HepG2 (cell line): ENCODE results near the gene SELENOV. TPM values are rescaled to one million over a fixed set of nuclear protein-coding genes. Genes with fewer than 3 reads are reported as not detected.

Experiments used
- AHR ChIP-seq: IDR thresholded peaks from 2 replicates; pipeline ENCODE4 v1.6.1; 2018; ENCODE audit warnings: missing genetic modification reagents, missing compliant biosample characterization
- CENPT ChIP-seq: sonication (generic); formaldehyde crosslinking; IDR thresholded peaks from 2 replicates; pipeline ENCODE4 v1.8.0; 2022; ENCODE audit warnings: low read depth, mild to moderate bottlenecking, moderate library complexity, missing genetic modification reagents
- DRAP1 ChIP-seq: IDR thresholded peaks from 2 replicates; pipeline ENCODE4 v1.6.1; 2016; ENCODE audit warnings: missing genetic modification reagents, missing compliant biosample characterization
- GATAD1 ChIP-seq: IDR thresholded peaks from 2 replicates; pipeline ENCODE4 v1.6.1; 2016; ENCODE audit warnings: missing genetic modification reagents, missing compliant biosample characterization
- GMEB1 ChIP-seq: sonication (generic); formaldehyde crosslinking; IDR thresholded peaks from 2 replicates; pipeline ENCODE4 v1.5.1; 2020; ENCODE audit warnings: missing genetic modification reagents, mild to moderate bottlenecking, borderline replicate concordance
- MAFK ChIP-seq, 2 experiments: IDR thresholded peaks in 1 of 2; conservative IDR thresholded peaks in 1 of 2; 2 replicates each; pipeline ENCODE4 v1.6.1; 2011; ENCODE audit warnings: improper control_type of control experiment in 2 of 2, low read length in 2 of 2
- MAX ChIP-seq: IDR thresholded peaks from 2 replicates; pipeline ENCODE4 v1.6.1; 2012; ENCODE audit warnings: inconsistent platforms
- PRMT3 ChIP-seq: sonication (generic); formaldehyde crosslinking; IDR thresholded peaks from 2 replicates; pipeline ENCODE4 v1.8.1; 2022; ENCODE audit warnings: low read depth, mild to moderate bottlenecking, moderate library complexity, missing genetic modification reagents, borderline replicate concordance
- RARG ChIP-seq: sonication (generic); formaldehyde crosslinking; IDR thresholded peaks from 2 replicates; pipeline ENCODE4 v1.4.0; 2020; ENCODE audit warnings: low read depth, mild to moderate bottlenecking, missing genetic modification reagents
- RNF219 ChIP-seq: sonication (generic); formaldehyde crosslinking; IDR thresholded peaks from 2 replicates; pipeline ENCODE4 v1.5.0; 2020; ENCODE audit warnings: mild to moderate bottlenecking, missing genetic modification reagents
- XRCC5 ChIP-seq: fragments of 200-400 bp; formaldehyde crosslinking; optimal IDR thresholded peaks from 2 replicates; pipeline ENCODE3; 2017; ENCODE audit warnings: mild to moderate bottlenecking, low read length
- ZFP37 ChIP-seq: sonication (generic); formaldehyde crosslinking; IDR thresholded peaks from 2 replicates; pipeline ENCODE4 v1.4.0; 2020; ENCODE audit warnings: missing genetic modification reagents, borderline replicate concordance
- ZNF138 ChIP-seq: sonication (generic); formaldehyde crosslinking; IDR thresholded peaks from 2 replicates; pipeline ENCODE4 v1.5.0; 2020; ENCODE audit warnings: mild to moderate bottlenecking, low read depth, missing genetic modification reagents
- ZNF230 ChIP-seq: sonication (generic); formaldehyde crosslinking; IDR thresholded peaks from 2 replicates; pipeline ENCODE4 v1.4.0; 2020; ENCODE audit warnings: mild to moderate bottlenecking, missing genetic modification reagents
- ZNF530 ChIP-seq: sonication (generic); formaldehyde crosslinking; IDR thresholded peaks from 2 replicates; pipeline ENCODE4 v1.5.0; 2020; ENCODE audit warnings: low read depth, mild to moderate bottlenecking, missing genetic modification reagents
- ZNF552 ChIP-seq: sonication (generic); formaldehyde crosslinking; IDR thresholded peaks from 2 replicates; pipeline ENCODE4 v1.9.0; 2022; ENCODE audit warnings: missing genetic modification reagents, mild to moderate bottlenecking, borderline replicate concordance
- ZNF556 ChIP-seq: sonication (generic); formaldehyde crosslinking; IDR thresholded peaks from 2 replicates; pipeline ENCODE4 v1.4.0; 2020; ENCODE audit warnings: mild to moderate bottlenecking, missing genetic modification reagents, borderline replicate concordance
- ZNF574 ChIP-seq: sonication (generic); formaldehyde crosslinking; IDR thresholded peaks from 2 replicates; pipeline ENCODE4 v1.4.0; 2020; ENCODE audit warnings: missing genetic modification reagents
- ZNF740 ChIP-seq: sonication (generic); formaldehyde crosslinking; IDR thresholded peaks from 2 replicates; pipeline ENCODE4 v1.4.0; 2020; ENCODE audit warnings: missing genetic modification reagents
- ZNF772 ChIP-seq: sonication (generic); formaldehyde crosslinking; IDR thresholded peaks from 2 replicates; pipeline ENCODE4 v1.5.0; 2020; ENCODE audit warnings: mild to moderate bottlenecking, missing genetic modification reagents
- ZSCAN29 ChIP-seq: sonication (generic); formaldehyde crosslinking; conservative IDR thresholded peaks from 2 replicates; pipeline ENCODE4 v1.4.0; 2020; ENCODE audit warnings: mild to moderate bottlenecking, missing genetic modification reagents
- ZSCAN31 ChIP-seq: sonication (generic); formaldehyde crosslinking; IDR thresholded peaks from 2 replicates; pipeline ENCODE4 v1.5.0; 2020; ENCODE audit warnings: low read depth, mild to moderate bottlenecking, missing genetic modification reagents
- polyA plus RNA-seq, 8 experiments: library from polyadenylated mRNA; depleted of rRNA in 3 of 8; stranded (reverse) in 7 of 8; unstranded in 1 of 8; fragments of >200 nt; fragmentation: Illumina TruSeq in 4 of 8; extraction: Trizol in 4 of 8; gene quantifications; 2 replicates each; pipeline versions ENCODE4 v1.2.1 to v1.2.3, GENCODE V29; 2011 to 2016; ENCODE audit warnings: low read depth in 4 of 8, missing spikeins in 1 of 8, mixed read lengths in 1 of 8; ENCODE audit not compliant: insufficient read depth in 1 of 8
- total RNA-seq, 5 experiments: library from RNA; depleted of rRNA; stranded (reverse); fragments of >200 nt; fragmentation: Illumina TruSeq; extraction: Trizol; gene quantifications; 2 replicates each; pipeline ENCODE4 v1.2.3, GENCODE V29; 2016; ENCODE audit warnings: low read depth in 1 of 5

Gene SELENOV
- total and polyA plus RNA-seq, 2 of the 13 experiments (the other 11 are each of a cell fraction or from before 2014, with no cell fraction given): not detected

GRCh38 chr19:39532233-39533002 lies 17.5 kb downstream of the SELENOV start, which contains the start of gene EID2B (continued):
- TF ChIP-seq ZNF574 (CRISPR knock-in tag) (peak; percentile 55), ZNF740 (CRISPR knock-in tag) (no peak), RARG (CRISPR knock-in tag) (no peak), ZFP37 (no peak), AHR (CRISPR knock-in tag) (peak; percentile 81; the same call in 1 of the 2 replicates), DRAP1 (CRISPR knock-in tag) (no peak), RNF219 (no peak), ZNF230 (CRISPR knock-in tag) (peak; percentile 62; the same call in 1 of the 2 replicates), PRMT3 (CRISPR knock-in tag) (no peak), ZNF138 (CRISPR knock-in tag) (no peak), GMEB1 (CRISPR knock-in tag) (peak; percentile 82; the same call in 1 of the 2 replicates), XRCC5 (peak; percentile 70), MAX (peak; percentile 51), MAFK (conservative IDR thresholded peaks at IDR 0.05 in 1 of 2, IDR thresholded peaks at IDR 0.05 in 1 of 2; ENCODE audit: low read length in 2 of 2) (no peak), ZSCAN31 (CRISPR knock-in tag) (peak; percentile 90), ZNF530 (CRISPR knock-in tag) (no peak), ZSCAN29 (CRISPR knock-in tag) (peak; percentile 72; the same call in 1 of the 2 replicates), ZNF552 (CRISPR knock-in tag) (no peak), CENPT (CRISPR knock-in tag) (no peak), GATAD1 (peak; percentile 86), ZNF556 (CRISPR knock-in tag) (0 out of 2 replicates have a peak, but pooled peaks have one; percentile 82), ZNF772 (CRISPR knock-in tag) (no peak)
